ENCODE data around the gene SARDH.
"Not testable (repeated sequence)": the region's sequence is repeated elsewhere in the genome, so short reads cannot be mapped to it uniquely, and the experiment has no call there.

SARDH gene

GRCh38 chr9:133759146-133759900, 21.2 kb upstream of the SARDH start:
- no peak for DNase-seq

DNA sequence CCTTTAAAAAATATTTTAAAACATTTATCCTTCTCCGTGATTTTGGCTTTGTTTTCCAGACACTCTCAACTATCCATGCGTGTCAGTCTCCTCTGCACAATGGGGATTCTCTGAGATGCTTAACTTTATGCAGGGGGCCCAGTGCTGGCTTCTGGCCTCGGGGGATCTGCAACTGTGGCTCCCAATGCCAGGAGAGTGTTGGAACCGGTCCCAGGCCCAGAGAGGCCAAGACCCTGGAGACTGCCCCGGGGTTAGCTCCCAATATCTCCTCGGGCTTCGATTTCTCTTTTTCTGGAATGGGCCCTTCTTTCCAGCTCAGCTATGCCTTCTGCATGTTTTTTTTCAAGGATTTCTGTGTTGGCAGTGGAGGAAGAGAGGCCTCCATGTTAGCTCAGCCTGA, 20.1 kb upstream of the SARDH start:
- DNase-seq: no peak

DNA sequence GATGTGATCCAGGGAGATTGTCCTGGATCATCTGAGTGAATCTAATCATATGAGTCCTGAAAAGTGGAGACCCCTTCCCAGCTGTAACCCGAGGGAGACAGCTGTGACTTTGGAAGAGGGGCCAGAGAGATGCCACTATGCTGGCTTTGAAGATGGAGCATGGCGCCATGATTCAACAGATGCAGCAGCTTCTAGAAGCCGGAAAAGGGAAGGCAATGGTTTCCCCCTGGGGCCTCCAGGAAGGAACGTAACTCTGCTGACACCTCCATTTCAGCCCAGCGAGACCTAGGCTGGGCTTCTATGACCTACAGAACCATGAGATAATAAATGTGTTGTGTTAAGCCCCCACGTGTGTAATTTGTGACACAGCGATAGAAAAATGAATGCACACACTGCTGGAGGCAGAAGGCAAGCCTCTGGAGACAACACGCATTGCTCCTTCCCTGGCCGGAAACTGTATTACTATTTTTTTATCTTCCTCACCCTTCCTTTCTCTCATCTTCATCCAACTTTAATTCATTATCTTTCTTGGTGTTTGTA, 16.6 kb upstream of the SARDH start:
- no peak for DNase-seq

- DNase-seq: no peak
Observed at GRCh38 chr9:133754187-133754586, 16.0 kb upstream of the SARDH start.

DNA sequence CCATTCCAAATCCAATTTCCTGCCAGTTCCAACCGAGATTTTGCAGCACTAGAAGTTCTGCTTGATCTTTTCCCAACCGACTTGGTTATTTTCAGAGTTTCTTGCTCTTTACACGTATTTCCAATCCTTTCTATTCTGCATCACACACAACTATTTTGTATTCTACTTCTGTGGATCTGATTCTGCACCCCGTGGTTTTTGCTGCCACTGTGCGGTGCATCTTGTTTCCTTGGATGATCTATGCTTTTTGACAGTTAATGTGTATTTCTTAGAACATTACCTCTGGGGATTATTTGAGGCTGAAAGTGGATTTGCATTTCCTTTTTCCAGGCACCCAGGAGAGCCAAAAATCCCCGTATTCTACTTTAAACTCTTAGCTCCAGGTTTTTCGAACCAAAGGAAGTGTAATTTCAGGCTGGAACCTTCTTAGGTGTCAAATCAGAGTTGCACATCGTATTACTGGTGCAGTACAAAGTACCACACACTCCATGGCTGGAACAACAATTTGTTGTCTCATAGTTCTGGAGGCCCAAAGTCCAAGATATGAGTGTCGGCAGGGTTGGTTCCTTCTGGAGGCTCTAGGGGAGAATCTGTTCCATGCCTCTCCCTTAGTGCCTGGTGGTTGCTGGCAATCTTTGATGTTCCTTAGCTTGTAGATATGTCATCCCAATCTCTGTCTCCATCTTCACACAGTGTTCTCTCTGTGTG, 14.7 kb upstream of the SARDH start:
- no peak for DNase-seq

GRCh38 chr9:133750982-133751649, 13.0 kb upstream of the SARDH start:
- DNase-seq: no peak

- no peak for DNase-seq
Observed at GRCh38 chr9:133747309-133747708, 9.2 kb upstream of the SARDH start.

- DNase-seq: not testable (repeated sequence)
Observed at GRCh38 chr9:133744528-133744927, 6.4 kb upstream of the SARDH start.

DNA sequence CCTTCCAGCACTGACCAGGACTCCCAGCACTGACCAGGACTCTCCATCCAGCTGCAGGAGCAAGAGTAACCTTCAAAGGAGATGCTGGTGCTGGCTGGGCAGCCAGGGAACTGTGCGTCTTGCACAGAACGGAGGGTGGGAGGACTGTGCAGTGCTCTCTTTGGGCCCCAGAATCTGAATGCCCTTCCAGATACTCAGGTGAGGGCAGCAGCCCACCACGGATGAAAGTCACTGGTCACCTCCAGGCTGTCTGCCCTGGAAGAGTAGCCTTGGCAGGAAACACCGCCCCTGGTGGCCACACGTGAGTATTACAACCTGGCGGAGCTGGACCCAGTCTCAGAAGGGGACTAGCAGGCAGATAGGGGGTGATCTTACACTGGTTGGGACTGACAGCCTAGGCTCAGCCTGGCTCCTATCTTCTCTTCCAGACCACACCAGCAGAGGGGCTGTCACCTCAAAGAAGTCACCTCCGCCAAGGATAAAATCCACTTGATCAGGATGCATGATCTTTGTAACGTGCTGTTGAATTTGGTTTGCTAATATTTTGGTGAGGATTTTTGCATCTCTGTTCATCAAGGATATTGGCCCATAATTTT, 4.8 kb upstream of the SARDH start:
- DNase-seq: peak; percentile 51

GRCh38 chr9:133742251-133742650, 4.1 kb upstream of the SARDH start:
- DNase-seq: no peak

DNA sequence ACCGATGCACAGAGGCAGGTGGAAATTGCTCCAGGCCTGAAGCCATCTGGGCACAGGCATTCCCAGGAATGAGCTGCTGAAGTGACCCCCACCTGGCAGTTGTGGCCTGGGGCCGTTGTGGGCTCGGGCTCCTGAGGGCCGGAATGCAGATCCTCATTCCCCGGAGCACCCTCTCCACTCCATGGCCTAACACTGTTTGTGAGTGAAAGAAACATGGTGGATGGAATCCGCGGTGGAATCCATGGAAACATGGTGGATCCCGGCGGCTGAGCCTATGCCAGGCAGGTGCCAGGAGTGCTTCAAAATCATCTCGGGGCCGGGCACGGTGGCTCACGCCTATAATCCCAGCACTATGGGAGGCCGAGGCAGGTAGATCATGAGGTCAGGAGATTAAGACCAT, 3.6 kb upstream of the SARDH start:
- no peak for DNase-seq

DNA sequence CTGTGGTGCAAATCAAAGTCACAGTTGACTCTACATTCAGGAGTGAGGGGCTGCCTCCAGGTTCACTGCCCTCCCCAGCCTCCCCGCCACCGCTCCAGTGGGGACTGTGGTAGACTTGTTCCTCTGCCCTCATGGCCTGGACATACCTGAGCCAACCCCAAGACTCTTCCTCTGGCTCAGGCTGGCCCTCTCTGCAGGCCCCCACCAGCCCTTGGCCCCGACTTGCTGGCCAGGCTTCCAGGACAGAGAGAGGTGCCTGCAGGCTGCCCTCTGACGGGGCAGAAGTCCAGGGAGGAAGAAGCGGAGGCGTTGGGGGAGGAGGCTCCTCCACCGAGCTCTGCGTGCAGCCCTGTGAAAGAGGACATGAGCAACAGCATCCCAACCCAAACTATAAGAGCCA, 2.8 kb upstream of the SARDH start:
- DNase-seq: no peak

- DNase-seq: no peak
Observed at GRCh38 chr9:133739408-133740280, 1.5 kb upstream of the SARDH start.

DNA sequence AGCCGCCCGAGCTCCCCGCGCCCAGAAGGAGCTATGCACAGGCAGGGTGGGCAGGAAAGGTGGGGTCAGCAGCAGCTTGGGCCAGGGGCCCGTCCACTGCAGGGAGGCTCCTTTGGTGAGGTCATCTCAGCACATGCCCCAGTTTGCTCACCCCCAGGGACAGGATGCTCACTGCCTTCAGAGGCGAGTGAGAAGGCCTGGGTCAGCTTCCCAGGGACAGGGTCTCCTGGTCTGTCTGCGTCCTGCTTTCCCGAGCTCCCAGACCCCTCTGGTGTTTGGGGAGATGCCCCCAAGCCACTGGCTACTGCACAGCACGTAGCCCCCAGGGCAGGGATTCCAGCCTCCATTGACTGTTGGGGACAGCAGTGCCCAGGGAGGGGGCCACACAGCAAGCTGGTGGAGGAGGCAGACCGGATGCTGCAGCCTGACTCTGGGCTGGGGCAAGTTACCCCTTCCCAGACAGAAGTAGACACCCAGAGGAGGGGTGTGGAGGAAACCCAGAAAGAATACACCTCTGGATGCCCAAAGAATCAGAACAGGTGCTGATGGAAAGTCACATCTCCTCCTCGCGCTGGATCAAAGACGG, 581 bp upstream of the SARDH start:
- DNase-seq: no peak

GRCh38 chr9:133737071-133737773, 930 bp downstream of the SARDH start:
- DNase-seq: no peak

DNA sequence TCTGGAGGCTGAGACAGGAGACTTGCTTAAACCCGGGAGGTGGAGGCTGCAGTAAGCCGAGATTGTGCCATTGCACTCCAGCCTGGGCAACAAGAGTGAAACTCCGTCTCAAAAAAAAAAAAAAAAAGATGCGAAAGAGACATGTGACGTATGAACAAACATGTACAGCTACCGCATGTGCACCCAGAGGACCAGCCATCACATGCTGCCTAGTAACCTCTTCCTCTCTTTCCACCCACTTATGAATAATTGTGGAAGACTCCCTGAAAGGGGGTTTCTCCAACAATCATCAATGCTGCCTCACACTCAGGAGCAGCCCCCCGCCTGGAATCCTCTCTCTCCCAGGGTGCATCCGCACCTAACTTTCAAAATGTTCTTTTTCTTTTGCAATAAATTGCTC, 2.2 kb downstream of the SARDH start:
- DNase-seq: no peak

DNA sequence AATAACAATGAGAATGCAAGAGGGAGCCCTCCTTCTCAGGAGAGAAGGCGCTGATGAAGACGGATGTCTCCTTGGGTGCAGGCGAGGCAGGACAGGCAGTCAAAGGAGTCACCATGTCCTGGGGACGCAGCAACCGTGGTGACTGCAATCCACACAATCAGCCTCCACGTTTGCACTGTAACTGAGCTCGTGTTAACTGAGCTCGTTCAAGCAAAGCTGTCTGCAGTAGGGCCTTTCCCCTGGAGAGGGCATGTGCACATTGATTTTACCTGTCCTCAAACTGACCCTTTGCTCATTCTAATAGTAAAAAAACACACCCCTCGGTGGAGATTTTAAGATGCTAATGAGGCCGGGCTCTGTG, 2.8 kb downstream of the SARDH start:
- DNase-seq: no peak

GRCh38 chr9:133734590-133735414, 3.4 kb downstream of the SARDH start:
- no peak for DNase-seq

GRCh38 chr9:133733796-133734533, 4.2 kb downstream of the SARDH start:
- DNase-seq: no peak
